ENCODE data around the gene MYOM3. TPM values are rescaled to one million over a fixed set of nuclear protein-coding genes. Genes with fewer than 3 reads are reported as not detected.

The MYOM3 gene
- total and polyA plus RNA-seq, 2 of the 13 experiments (the other 11 are each of a cell fraction or from before 2014, with no cell fraction given) = 5.8 to 15.3 TPM

- TF ChIP-seq SP4 (CRISPR knock-in tag; IDR thresholded peaks at IDR 0.05) (no peak), GABPB1 (CRISPR knock-in tag; IDR thresholded peaks at IDR 0.05) (no peak)
Observed at GRCh38 chr1:24027838-24028468, 84.0 kb downstream of the MYOM3 start (continued).

DNA sequence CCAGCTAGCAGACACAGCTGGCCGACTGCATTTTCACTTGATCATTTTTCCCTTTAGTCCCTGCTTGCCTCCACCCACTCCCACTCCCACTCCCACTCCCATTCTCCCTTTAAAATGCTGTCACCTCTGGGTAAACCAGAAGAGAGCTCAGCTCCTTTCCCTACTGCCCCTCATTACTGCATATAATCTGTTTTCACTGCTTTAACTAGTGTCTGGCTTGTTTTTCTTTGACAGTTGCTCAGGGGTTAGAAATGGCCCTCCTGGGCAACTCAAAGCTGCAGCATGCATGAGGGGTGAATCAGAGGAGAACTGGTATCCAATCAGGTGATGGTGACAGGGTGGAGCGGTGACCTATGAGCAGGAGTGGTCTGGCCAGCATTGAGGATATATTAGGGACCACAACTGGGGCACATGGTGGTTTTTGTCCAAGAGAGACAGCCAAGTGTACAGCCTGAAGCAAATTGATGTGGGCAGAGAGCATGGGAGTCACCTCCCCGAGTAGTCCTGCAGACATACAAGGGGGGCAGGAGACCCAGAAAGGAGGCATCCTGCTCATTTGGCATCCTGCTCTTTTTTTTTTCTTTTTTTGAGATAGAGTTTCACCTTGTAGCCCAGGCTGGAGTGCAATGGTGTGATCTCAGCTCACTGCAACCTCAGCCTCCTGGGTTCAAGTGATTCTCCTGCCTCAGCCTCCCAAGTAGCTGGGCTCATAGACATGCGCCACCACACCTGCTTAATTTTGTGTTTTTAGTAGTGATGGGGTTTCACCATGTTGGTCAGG lies 89.2 kb downstream of the MYOM3 start:
- POLR2A ChIA-PET = interaction anchor here (1.6 to 4.1 kb wide), 11 partner anchors 12 to 198 kb away, joined by 5 to 63 read pairs (median 21); partner anchors contain the start of genes HMGCL, MYOM3, PNRC2 and SRSF10
- TF ChIP-seq DRAP1 (CRISPR knock-in tag; IDR thresholded peaks at IDR 0.05) (peak; percentile 99), ZNF256 (CRISPR knock-in tag; conservative IDR thresholded peaks at IDR 0.05) (no peak), MTF2 (CRISPR knock-in tag; IDR thresholded peaks at IDR 0.05; ENCODE audit: borderline replicate concordance) (no peak), STAT5B (CRISPR knock-in tag; IDR thresholded peaks at IDR 0.05) (no peak), NONO (IDR thresholded peaks at IDR 0.05) (no peak), NONO (CRISPR knock-in tag; conservative IDR thresholded peaks at IDR 0.05) (0 out of 2 replicates have a peak, but pooled peaks have one; percentile 24), GZF1 (CRISPR knock-in tag; IDR thresholded peaks at IDR 0.05) (no peak), ESRRA (CRISPR knock-in tag; IDR thresholded peaks at IDR 0.05; ENCODE audit: low read depth) (0 out of 2 replicates have a peak, but pooled peaks have one; percentile 9), PCBP1 (IDR thresholded peaks at IDR 0.05; ENCODE audit: borderline replicate concordance, low read depth, low read length) (no peak), ISX (CRISPR knock-in tag; conservative IDR thresholded peaks at IDR 0.05) (no peak)
- TF ChIP-seq, protein P1, sequence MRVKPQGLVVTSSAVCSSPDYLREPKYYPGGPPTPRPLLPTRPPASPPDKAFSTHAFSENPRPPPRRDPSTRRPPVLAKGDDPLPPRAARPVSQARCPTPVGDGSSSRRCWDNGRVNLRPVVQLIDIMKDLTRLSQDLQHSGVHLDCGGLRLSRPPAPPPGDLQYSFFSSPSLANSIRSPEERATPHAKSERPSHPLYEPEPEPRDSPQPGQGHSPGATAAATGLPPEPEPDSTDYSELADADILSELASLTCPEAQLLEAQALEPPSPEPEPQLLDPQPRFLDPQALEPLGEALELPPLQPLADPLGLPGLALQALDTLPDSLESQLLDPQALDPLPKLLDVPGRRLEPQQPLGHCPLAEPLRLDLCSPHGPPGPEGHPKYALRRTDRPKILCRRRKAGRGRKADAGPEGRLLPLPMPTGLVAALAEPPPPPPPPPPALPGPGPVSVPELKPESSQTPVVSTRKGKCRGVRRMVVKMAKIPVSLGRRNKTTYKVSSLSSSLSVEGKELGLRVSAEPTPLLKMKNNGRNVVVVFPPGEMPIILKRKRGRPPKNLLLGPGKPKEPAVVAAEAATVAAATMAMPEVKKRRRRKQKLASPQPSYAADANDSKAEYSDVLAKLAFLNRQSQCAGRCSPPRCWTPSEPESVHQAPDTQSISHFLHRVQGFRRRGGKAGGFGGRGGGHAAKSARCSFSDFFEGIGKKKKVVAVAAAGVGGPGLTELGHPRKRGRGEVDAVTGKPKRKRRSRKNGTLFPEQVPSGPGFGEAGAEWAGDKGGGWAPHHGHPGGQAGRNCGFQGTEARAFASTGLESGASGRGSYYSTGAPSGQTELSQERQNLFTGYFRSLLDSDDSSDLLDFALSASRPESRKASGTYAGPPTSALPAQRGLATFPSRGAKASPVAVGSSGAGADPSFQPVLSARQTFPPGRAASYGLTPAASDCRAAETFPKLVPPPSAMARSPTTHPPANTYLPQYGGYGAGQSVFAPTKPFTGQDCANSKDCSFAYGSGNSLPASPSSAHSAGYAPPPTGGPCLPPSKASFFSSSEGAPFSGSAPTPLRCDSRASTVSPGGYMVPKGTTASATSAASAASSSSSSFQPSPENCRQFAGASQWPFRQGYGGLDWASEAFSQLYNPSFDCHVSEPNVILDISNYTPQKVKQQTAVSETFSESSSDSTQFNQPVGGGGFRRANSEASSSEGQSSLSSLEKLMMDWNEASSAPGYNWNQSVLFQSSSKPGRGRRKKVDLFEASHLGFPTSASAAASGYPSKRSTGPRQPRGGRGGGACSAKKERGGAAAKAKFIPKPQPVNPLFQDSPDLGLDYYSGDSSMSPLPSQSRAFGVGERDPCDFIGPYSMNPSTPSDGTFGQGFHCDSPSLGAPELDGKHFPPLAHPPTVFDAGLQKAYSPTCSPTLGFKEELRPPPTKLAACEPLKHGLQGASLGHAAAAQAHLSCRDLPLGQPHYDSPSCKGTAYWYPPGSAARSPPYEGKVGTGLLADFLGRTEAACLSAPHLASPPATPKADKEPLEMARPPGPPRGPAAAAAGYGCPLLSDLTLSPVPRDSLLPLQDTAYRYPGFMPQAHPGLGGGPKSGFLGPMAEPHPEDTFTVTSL (CRISPR knock-in tag; IDR thresholded peaks at IDR 0.05; ENCODE audit: borderline replicate concordance) = no peak; the same call in 1 of the 2 replicates
- TF ChIP-seq, protein P2, sequence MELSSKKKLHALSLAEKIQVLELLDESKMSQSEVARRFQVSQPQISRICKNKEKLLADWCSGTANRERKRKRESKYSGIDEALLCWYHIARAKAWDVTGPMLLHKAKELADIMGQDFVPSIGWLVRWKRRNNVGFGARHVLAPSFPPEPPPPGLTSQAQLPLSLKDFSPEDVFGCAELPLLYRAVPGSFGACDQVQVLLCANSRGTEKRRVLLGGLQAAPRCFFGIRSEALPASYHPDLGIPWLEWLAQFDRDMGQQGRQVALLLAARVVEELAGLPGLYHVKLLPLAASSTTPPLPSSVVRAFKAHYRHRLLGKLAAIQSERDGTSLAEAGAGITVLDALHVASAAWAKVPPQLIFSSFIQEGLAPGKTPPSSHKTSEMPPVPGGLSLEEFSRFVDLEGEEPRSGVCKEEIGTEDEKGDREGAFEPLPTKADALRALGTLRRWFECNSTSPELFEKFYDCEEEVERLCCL (CRISPR knock-in tag; IDR thresholded peaks at IDR 0.05; ENCODE audit: borderline replicate concordance) = no peak

More for the DNA sequence above, 89.2 kb downstream of the MYOM3 start:
- DNase-seq (ENCODE audit: low spot score) = peak; percentile 85
- CTCF ChIA-PET (ENCODE audit: low intra/inter-chr PET ratio, low total read pairs) = no interaction called here
- BruUV-seq (replicated peaks) = no TSS peak
- Histone ChIP-seq H3K27ac (ENCODE audit: extremely low read length, insufficient read depth, low read length) (peak overlapping the region; percentile 98), H3K79me2 (ENCODE audit: insufficient read depth, low read length) (peaks cover 23% of the 10 kb centered on the region), H3K4me1 (ENCODE audit: insufficient read depth, low read length) (peaks cover 95% of the 10 kb centered on the region), H3K4me2 (ENCODE audit: low read depth, low read length) (peak overlapping the region; percentile 93), H3K9ac (ENCODE audit: insufficient read depth, low read depth, low read length) (peak overlapping the region; percentile 92), H3K4me3 (replicated peaks in 1 of 3; ENCODE audit: insufficient read depth in 1 of 3, low read depth in 2 of 3, low read length in 3 of 3) (peak overlapping the region; percentile 45 to 71 (median 58)), H4K20me1 (ENCODE audit: insufficient read depth, low read length) (no peaks in the 10 kb centered on the region), H2AFZ (ENCODE audit: low read length) (no peak overlapping the region), H3K9me3 (ENCODE audit: low read length) (no peaks in the 10 kb centered on the region), H3K27me3 (ENCODE audit: control insufficient read depth in 1 of 2, insufficient read depth in 2 of 2, low read length in 2 of 2) (no peaks in the 10 kb centered on the region; a peak in 1 of 5 replicates), H3K36me3 (replicated peaks in 1 of 2; ENCODE audit: control insufficient read depth in 1 of 2, insufficient read depth in 2 of 2, low read length in 2 of 2) (0 out of 5 replicates have a peak, but pooled peaks cover 0 to 6% of the 10 kb centered on the region in 2 experiments)
- 52% methylated on average over 3 of the region's 4 CpGs for WGBS (ENCODE audit: low lambda C conversion rate)
- intact Hi-C loops (cut with micrococcal nuclease; ENCODE audit: unreplicated experiment) (no loop called here), in situ Hi-C loops (cut with HindIII; ENCODE audit: extremely low pct_ligation_motif_present, low pct_unique_long_range_greater_than_20kb) (loop anchor here (5.0 kb wide), 1 partner anchor 45 kb away; no protein-coding TSS in a partner anchor)
- FAIRE-seq = peak; percentile 15
- ATAC-seq = peak; percentile 76

Data from HepG2 (cell line).